GM18505 (cell line): ENCODE measurements around the gene NDP.
"Not testable (repeated sequence)": the region's sequence is repeated elsewhere in the genome, so short reads cannot be mapped to it uniquely, and the experiment has no call there.

Experiments used
- ATAC-seq: cut with Tn5 transposase; IDR thresholded peaks from one replicate; pipeline ENCODE4 v1.9.1; 2021; ENCODE audit not compliant: unreplicated experiment
- POLR2A ChIP-seq: IDR thresholded peaks from 4 replicates; pipeline ENCODE4 v1.6.1; 2011; ENCODE audit warnings: borderline replicate concordance; ENCODE audit not compliant: insufficient read depth, insufficient read length; ENCODE audit errors: extremely low read depth

The NDP gene

DNA sequence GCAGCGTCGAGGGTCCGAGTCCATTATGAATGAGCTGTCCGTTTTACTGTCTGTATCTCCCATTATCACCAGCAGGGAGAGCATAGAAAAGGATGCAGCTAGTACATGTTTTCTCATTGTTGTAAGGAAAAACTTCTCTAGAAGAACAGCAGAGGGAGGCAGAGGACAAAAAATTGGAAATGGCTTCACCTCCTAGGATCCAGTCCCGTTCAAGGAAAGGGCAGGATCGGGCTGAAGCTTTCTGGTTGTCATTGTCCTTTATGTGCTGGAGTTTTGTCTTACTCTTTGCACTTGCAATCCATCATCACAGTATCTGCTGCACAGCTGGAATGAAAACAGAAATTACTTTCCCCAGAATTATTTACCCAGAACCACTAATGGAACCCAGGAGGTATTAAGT, 14.7 kb downstream of the NDP start:
- TF ChIP-seq POLR2A = no peak
- ATAC-seq = peak; percentile 88

DNA sequence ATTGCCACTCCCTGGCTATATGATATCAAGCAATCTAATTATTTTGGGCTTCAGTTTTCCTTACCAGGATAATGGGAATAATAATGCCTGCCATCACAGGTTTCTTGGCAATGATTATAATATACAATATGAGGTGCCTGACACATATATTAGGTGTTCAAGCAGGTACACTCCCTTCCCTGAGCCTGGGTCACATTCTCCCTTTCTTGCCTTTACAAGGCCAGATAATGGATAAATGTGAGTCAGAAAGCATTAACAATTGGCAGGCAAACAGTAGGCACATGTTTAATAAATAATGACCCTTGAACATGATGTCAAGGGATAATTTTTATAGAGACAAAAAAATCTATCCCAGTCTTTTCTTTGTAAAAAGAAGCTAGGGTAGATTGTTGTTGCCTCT, 17.2 kb downstream of the NDP start:
- no peak for TF ChIP-seq POLR2A
- no peak for ATAC-seq

DNA sequence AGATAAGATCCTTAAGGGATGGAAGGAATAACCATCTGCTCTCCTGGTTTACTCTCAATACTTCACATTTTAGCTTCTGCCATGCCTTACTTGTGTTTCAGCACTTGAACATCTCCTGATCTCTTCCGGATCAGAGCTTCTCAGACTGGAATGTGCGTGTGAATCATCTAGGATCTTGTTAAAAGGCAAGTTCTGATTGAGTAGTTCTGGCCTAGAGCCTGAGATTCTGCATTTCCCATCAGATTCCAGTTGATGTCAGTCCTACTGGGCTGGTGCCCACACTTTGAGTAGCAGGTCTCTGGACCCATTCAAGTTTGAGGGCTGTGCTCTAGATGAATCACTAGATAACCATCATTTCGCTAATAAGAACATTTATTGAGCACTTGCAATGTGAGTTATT, 20.0 kb downstream of the NDP start:
- TF ChIP-seq POLR2A = no peak

DNA sequence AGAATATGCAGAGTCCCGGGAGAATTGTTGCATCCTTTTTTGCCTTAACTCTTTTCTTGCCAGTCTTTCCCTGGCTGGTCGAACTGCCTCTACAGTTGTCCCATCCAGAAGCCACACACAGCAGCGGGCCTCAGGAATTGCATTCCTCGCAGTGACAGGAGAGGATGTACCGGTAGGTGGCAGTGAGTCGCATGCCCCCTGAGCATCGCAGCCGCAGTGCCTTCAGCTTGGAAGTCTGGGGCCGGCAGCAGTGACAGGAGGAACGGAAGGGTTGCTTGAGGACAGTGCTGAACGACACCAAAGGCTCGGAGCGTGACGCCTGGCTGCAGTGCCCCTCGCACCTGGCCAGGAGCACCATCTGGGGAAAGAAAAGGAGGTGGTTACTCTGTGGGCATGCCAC, 23.5 kb downstream of the NDP start:
- ATAC-seq = no peak
- no peak for TF ChIP-seq POLR2A

More for the DNA sequence above, 20.0 kb downstream of the NDP start:
- no peak for ATAC-seq

DNA sequence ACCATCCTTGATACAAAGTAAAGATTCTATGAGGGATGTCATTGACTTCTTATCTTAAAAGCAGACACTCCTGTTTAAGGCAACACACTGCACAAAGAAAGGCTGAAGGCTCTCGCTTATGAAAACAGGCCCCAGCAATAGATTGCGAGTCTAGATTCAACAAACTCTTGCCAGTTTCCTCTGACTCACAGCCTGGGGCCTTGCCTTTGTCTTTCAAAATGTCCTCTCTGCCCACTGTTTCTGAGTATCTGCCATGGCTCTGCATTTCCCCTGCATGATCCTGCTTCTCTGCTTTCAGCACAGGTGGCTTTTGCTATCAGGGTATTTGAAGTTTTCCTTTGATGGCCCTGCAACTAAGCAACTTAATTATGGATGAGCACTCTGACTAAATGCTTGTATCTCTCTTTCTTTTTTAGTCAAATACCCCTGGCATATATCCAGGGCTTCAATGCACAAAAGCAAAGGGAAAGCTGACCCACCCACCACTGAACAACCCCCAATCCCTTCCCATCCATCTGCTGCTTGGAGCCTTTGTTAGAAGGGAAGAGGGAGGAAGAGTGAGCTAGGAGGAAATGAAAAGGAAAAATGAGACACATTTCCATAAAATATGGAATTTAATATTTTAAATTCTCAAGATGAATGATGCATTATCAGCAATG, 32.2 kb downstream of the NDP start:
- TF ChIP-seq POLR2A = no peak
- ATAC-seq = no peak

DNA sequence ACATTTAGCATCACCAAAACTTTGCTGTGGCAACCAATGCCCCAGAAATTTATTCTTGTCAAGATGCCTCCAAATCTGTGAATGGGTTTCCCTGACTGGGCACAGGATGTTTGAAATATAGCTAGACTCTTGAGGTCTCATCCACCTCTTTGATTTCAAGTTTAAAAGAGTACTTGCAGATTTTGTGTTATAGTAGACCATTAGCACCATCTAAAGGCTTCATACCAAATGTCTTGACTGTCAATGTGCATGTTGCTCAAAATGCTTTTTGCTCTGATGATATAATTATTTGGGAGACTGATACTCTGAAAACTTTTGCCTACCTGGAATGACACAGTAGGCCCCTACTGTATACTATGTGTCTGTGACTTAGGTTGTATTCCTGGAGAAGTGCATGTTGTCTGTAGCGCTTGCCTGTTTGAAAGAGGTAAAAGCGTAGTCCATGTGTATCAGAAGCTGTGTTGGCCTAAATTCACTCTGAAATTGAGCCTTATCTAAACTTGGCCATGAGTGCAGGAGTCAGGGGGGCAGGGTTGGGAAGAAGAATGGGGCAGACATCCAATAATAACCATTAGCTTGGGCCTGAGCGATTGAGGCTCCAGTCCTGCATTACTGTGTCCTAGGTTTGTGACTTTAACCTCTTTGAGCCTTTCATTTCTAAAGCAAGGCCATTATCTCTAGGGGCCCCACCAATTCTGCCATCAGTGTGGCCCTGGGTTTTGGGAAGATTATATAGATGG, 33.8 kb downstream of the NDP start:
- no peak for ATAC-seq
- TF ChIP-seq POLR2A = no peak

DNA sequence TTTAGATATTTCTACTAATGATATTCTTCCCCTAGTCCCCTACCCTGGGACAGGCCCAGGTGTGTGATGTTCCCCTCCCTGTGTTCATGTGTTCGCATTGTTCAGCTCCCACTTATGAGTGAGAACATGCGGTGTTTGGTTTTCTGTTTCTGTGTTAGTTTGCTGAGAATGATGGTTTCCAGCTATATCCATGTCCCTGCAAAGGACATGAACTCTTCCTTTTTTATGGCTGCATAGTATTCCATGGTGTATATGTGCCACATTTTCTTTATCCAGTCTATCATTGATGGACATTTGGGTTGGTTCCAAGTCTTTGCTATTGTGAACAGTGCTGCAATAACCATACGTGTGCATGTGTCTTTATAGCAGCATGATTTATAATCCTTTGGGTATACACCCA, 51.2 kb downstream of the NDP start:
- ATAC-seq = not testable (repeated sequence)

DNA sequence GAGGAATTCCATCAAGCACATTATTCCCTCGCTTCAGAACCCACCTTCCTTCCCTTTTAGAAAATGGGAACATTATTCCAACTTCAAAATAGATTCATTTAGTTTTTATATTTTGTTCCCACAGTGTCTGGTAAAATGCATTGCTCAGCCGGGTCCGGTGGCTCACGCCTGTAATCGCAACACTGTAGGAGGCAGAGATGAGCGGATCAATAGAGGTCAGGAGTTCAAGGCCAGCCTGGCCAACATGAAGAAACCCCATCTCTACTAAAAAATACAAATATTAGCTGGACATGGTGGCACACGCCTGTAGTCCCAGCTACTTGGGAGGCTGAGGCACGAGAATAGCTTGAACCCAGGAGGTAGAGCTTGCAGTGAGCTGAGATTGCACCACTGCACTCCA, 62.4 kb downstream of the NDP start:
- ATAC-seq = not testable (repeated sequence)

DNA sequence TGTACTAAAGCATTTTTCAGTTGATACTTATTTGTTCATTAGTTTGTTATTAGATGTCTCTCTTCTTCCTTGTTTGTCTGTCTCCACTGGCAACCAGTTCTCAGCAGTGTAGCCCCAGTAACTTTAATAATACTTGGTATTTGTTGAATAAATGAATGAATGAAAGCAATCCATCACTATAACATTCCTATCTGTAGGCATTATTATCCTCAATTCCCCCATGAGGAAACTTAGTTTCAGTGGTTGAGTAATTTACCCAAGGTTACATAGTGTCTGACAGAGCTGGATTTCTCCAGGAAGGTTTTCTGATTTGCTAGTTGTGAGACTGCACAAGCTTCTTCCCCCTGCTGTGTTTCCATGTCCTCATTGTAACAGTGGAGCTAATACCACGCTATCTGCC, 63.2 kb downstream of the NDP start:
- ATAC-seq = no peak
- TF ChIP-seq POLR2A = no peak

DNA sequence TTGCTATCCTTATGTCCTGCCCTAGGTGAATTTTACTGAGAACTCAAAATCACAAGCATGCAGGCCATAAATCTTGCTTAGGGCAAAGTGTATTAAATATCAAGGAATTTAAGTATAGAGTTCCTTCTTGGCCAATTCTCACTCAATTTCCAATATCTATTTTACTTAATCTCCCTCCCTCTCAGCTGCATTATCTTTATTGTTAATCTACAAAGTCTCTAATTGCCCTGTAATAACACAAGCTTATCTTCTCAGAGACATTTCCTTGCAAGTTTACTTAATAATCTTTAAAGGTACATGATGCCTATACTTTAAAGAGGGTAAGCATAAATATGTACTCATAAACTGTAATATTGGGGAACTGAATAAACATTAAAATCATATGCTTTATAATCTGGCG, 64.0 kb downstream of the NDP start:
- no peak for ATAC-seq

DNA sequence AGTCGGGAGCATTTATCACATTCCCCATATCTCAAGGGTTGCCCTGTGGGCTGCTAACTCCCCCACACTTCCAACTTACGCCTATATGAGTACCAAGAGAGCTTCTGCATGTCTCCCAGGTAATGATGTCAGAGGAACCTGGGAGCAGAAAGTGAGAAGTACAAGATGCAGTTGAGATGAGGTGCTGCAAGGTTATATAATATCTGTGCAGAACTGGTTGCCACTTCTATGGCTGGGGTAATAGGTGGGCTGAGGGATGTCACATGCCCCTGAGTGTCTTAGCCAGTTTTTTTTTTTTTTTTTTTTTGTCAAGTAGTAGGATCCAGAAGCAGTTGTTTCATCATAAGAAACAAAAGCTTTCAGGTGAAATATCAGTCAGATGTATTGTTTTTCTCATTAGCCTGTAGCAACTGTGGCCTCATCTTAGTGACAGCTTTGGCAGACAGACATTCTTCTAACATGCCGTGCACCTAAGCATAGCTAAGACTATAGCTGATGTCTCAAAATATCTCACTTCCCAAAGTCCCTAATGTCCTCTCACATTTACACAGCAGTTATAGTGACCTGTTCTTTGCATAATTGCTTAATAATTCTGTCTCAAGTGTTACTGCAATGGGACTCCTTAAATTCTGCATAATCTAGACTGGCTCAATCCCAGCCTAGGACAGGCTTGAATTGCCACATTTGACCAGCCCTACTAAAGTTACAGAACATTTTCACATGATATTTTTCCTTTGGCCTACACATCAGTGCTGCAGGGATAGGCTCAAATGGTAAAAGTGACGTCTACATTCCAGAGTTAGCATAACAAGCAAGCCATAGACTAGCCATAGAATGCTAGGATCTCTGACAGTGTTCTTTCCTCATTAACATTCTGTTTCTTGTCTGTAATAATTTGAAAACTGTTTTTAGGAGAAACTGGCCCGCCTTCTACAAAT, 73.0 kb downstream of the NDP start:
- no peak for ATAC-seq
- no peak for TF ChIP-seq POLR2A

More for the DNA sequence above, 64.0 kb downstream of the NDP start:
- TF ChIP-seq POLR2A = no peak
